H1 (cell line): Measurements from ENCODE around the gene LRRC74B. TPM values are rescaled to one million over a fixed set of nuclear protein-coding genes. Genes with fewer than 3 reads are reported as not detected.

Experiments used
- ASH2L ChIP-seq: fragments of 200-600, 300-600 bp; sonication (generic); IDR thresholded peaks from one replicate; pipeline ENCODE4 v1.7.1; 2017; ENCODE audit warnings: low read length
- BRCA1 ChIP-seq: IDR thresholded peaks from 2 replicates; pipeline ENCODE4 v1.6.1; 2012; ENCODE audit warnings: low read depth, low read length, improper control_type of control experiment
- CHD1 ChIP-seq: IDR thresholded peaks from 2 replicates; pipeline ENCODE4 v1.6.1; 2012; ENCODE audit warnings: low read depth, low read length, improper control_type of control experiment
- CTBP2 ChIP-seq: IDR thresholded peaks from 2 replicates; pipeline ENCODE4 v1.7.0; 2011; ENCODE audit warnings: borderline replicate concordance, mild to moderate bottlenecking, moderate library complexity, mixed read lengths, low read length; ENCODE audit not compliant: insufficient read depth, insufficient read length
- CTCF ChIP-seq, 3 experiments: IDR thresholded peaks; 1 replicate in 2 of 3; 2 replicates in 1 of 3; pipeline versions ENCODE4 v1.5.1 to v1.6.1; 2011; ENCODE audit warnings: low read length in 3 of 3, mild to moderate bottlenecking in 3 of 3, inconsistent platforms in 2 of 3, low read depth in 1 of 3, moderate library complexity in 1 of 3; ENCODE audit not compliant: insufficient read depth in 1 of 3; ENCODE audit errors: control extremely low read depth in 1 of 3
- EGR1 ChIP-seq: IDR thresholded peaks from 2 replicates; pipeline ENCODE4 v1.6.1; 2011; ENCODE audit warnings: low read depth, low read length, borderline replicate concordance
- FOSL1 ChIP-seq: IDR thresholded peaks from 2 replicates; pipeline ENCODE4 v1.6.1; 2011; ENCODE audit warnings: mild to moderate bottlenecking, low read depth, low read length, moderate library complexity; ENCODE audit not compliant: insufficient read depth
- HDAC6 ChIP-seq: IDR thresholded peaks from one replicate; pipeline ENCODE4 v1.7.1; 2012; ENCODE audit warnings: low read depth, mild to moderate bottlenecking, inconsistent platforms, low read length, moderate library complexity
- KDM4A ChIP-seq: IDR thresholded peaks from one replicate; pipeline ENCODE4 v1.7.1; 2012; ENCODE audit warnings: low read depth, mild to moderate bottlenecking, moderate library complexity, low read length, inconsistent platforms; ENCODE audit not compliant: severe bottlenecking
- KDM5A ChIP-seq: fragments of 200-600 bp; IDR thresholded peaks from 2 replicates; pipeline ENCODE4 v1.7.1; 2012; ENCODE audit warnings: mild to moderate bottlenecking, low read length, inconsistent platforms, mixed read lengths
- MAX ChIP-seq: IDR thresholded peaks from 2 replicates; pipeline ENCODE4 v1.6.1; 2012; ENCODE audit warnings: inconsistent platforms
- PHF8 ChIP-seq: fragments of 200-600 bp; sonication (generic); conservative IDR thresholded peaks from 2 replicates; pipeline ENCODE4 v1.7.1; 2012; ENCODE audit warnings: low read depth, mild to moderate bottlenecking, inconsistent platforms, low read length, moderate library complexity
- RBBP5 ChIP-seq: IDR thresholded peaks from 2 replicates; pipeline ENCODE4 v1.7.1; 2012; ENCODE audit warnings: low read depth, mild to moderate bottlenecking, inconsistent platforms, low read length, moderate library complexity, borderline replicate concordance
- RFX5 ChIP-seq: IDR thresholded peaks from 2 replicates; pipeline ENCODE4 v1.6.1; 2011; ENCODE audit warnings: low read depth, low read length, improper control_type of control experiment, borderline replicate concordance
- SIN3A ChIP-seq, 2 experiments: IDR thresholded peaks in 1 of 2; conservative IDR thresholded peaks in 1 of 2; 2 replicates each; pipeline ENCODE4 v1.6.1; 2011 to 2012; ENCODE audit warnings: low read length in 2 of 2, improper control_type of control experiment in 1 of 2, low read depth in 1 of 2, mild to moderate bottlenecking in 1 of 2
- SP2 ChIP-seq: IDR thresholded peaks from 2 replicates; pipeline ENCODE4 v1.6.1; 2012; ENCODE audit warnings: mild to moderate bottlenecking, low read length, inconsistent platforms
- TAF1 ChIP-seq: IDR thresholded peaks from 2 replicates; pipeline ENCODE4 v1.6.1; 2011; ENCODE audit warnings: mild to moderate bottlenecking, low read depth, low read length
- TAF7 ChIP-seq: optimal IDR thresholded peaks from 2 replicates; pipeline ENCODE3; 2011; ENCODE audit warnings: low read depth, mild to moderate bottlenecking, inconsistent platforms, low read length, moderate library complexity, borderline replicate concordance
- YY1 ChIP-seq: IDR thresholded peaks from 2 replicates; pipeline ENCODE4 v1.6.1; 2011; ENCODE audit warnings: low read depth, mild to moderate bottlenecking, low read length
- polyA plus RNA-seq, 7 experiments: library from polyadenylated mRNA; depleted of rRNA in 3 of 7; stranded (reverse) in 5 of 7; unstranded in 2 of 7; fragments of >200 nt in 5 of 7; fragments of 200-250 nt in 2 of 7; gene quantifications; 1 replicate in 5 of 7; 2 replicates in 1 of 7; 4 replicates in 1 of 7; pipeline versions ENCODE4 v1.2.1 to v1.2.3, GENCODE V29; 2011 to 2013; ENCODE audit warnings: missing spikeins in 2 of 7, mixed read lengths in 2 of 7
- total RNA-seq: library from RNA; stranded (reverse); fragmentation: NEBNext Ultra II Directional; extraction: Animal tissue kit (Norgen Biotek cat#: 25700); gene quantifications from 2 replicates; pipeline ENCODE4 v1.2.1, GENCODE V29; 2021
- TF ChIP-seq, protein P1 (sequence below): IDR thresholded peaks from 2 replicates; pipeline ENCODE4 v1.6.1; 2012; ENCODE audit warnings: inconsistent platforms

LRRC74B gene
- total and polyA plus RNA-seq, 2 of the 8 experiments (the other 6 are each of a cell fraction or from before 2014, with no cell fraction given): not detected

- TF ChIP-seq YY1 (peak; percentile 41; the same call in 1 of the 2 replicates), TAF1 (peak; percentile 65), MAX (peak; percentile 90), FOSL1 (no peak), CTBP2 (no peak), SIN3A (conservative IDR thresholded peaks at IDR 0.05 in 1 of 2, IDR thresholded peaks at IDR 0.05 in 1 of 2; ENCODE audit: low read depth in 1 of 2, low read length in 2 of 2) (peak in 1 of 2 experiments; percentile 89; a peak in 2 of 4 replicates), EGR1 (no peak), HDAC6 (no peak), RFX5 (no peak), TAF7 (no peak), PHF8 (peak; percentile 69), BRCA1 (peak; percentile 71), SP2 (peak; percentile 17; the same call in 1 of the 2 replicates), KDM5A (no peak), CTCF (IDR thresholded peaks at IDR 0.05; ENCODE audit: control extremely low read depth in 1 of 3, insufficient read depth in 1 of 3, low read depth in 1 of 3, low read length in 3 of 3) (no peak), RBBP5 (no peak; the same call in 1 of the 2 replicates), ASH2L (peak; percentile 80), KDM4A (peak; percentile 97), CHD1 (no peak)
- TF ChIP-seq, protein P1, sequence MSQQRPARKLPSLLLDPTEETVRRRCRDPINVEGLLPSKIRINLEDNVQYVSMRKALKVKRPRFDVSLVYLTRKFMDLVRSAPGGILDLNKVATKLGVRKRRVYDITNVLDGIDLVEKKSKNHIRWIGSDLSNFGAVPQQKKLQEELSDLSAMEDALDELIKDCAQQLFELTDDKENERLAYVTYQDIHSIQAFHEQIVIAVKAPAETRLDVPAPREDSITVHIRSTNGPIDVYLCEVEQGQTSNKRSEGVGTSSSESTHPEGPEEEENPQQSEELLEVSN: peak; percentile 91
Measured at GRCh38 chr22:21001601-21002325, 44.0 kb upstream of the LRRC74B start, which contains the start of gene THAP7 (continued).
